Neuronal stem cell (in vitro differentiated cells): ENCODE measurements around the gene NECTIN1.

Experiments
- DNase-seq: peaks from one replicate; pipeline ENCODE4 v3.0.0-alpha.2; 2013; ENCODE audit warnings: low spot score
- H2AFZ ChIP-seq: one replicate; pipeline ENCODE4 v1.6.1; 2013; ENCODE audit warnings: mild to moderate bottlenecking, low read length, inconsistent platforms
- H2AK5ac ChIP-seq: 2 replicates; pipeline ENCODE4 v1.6.1; 2013; ENCODE audit warnings: low read depth, mild to moderate bottlenecking, inconsistent platforms, low read length, moderate library complexity, mixed read lengths
- H2BK120ac ChIP-seq: 2 replicates; pipeline ENCODE4 v1.6.1; 2013; ENCODE audit warnings: low read depth, mild to moderate bottlenecking, inconsistent platforms, low read length, moderate library complexity, mixed read lengths
- H2BK12ac ChIP-seq: one replicate; pipeline ENCODE4 v1.6.1; 2013; ENCODE audit warnings: low read length, inconsistent platforms
- H2BK15ac ChIP-seq: 2 replicates; pipeline ENCODE4 v1.6.1; 2013; ENCODE audit warnings: mild to moderate bottlenecking, low read length, inconsistent platforms, mixed read lengths
- H2BK5ac ChIP-seq: one replicate; pipeline ENCODE4 v1.6.1; 2013; ENCODE audit warnings: inconsistent platforms, mild to moderate bottlenecking, low read length, moderate library complexity
- H3K14ac ChIP-seq: one replicate; pipeline ENCODE4 v1.6.1; 2013; ENCODE audit warnings: low read length, inconsistent platforms
- H3K18ac ChIP-seq: 2 replicates; pipeline ENCODE4 v1.6.1; 2013; ENCODE audit warnings: low read length, inconsistent platforms
- H3K23ac ChIP-seq: 2 replicates; pipeline ENCODE4 v1.6.1; 2013; ENCODE audit warnings: low read depth, mild to moderate bottlenecking, mixed read lengths, low read length, inconsistent platforms; ENCODE audit not compliant: poor library complexity
- H3K27ac ChIP-seq: replicated peaks from 3 replicates; pipeline ENCODE4 v1.5.1; 2013; ENCODE audit warnings: low read length, inconsistent platforms
- H3K27me3 ChIP-seq, 3 experiments: 2 replicates each; pipeline ENCODE4 v1.6.1; 2013; ENCODE audit warnings: low read length in 3 of 3, mild to moderate bottlenecking in 2 of 3, inconsistent platforms in 1 of 3, low read depth in 1 of 3, mixed read lengths in 1 of 3, moderate library complexity in 1 of 3; ENCODE audit not compliant: control insufficient read depth in 3 of 3, insufficient read depth in 3 of 3
- H3K36me3 ChIP-seq, 2 donors: replicated peaks in 1 of 2; 2 replicates each; pipeline ENCODE4 v1.6.1; 2013; ENCODE audit warnings: low read length in 2 of 2; ENCODE audit not compliant: control insufficient read depth in 2 of 2, insufficient read depth in 2 of 2
- H3K4ac ChIP-seq: 2 replicates; pipeline ENCODE4 v1.6.1; 2013; ENCODE audit warnings: inconsistent platforms, mild to moderate bottlenecking, low read length, moderate library complexity
- H3K4me1 ChIP-seq, 2 donors: 1 replicate in 1 of 2; 2 replicates in 1 of 2; pipeline ENCODE4 v1.6.1; 2013; ENCODE audit warnings: low read length in 2 of 2, low read depth in 1 of 2; ENCODE audit not compliant: control insufficient read depth in 2 of 2, insufficient read depth in 1 of 2
- H3K4me2 ChIP-seq: one replicate; pipeline ENCODE4 v1.6.1; 2013; ENCODE audit warnings: mild to moderate bottlenecking, low read length, inconsistent platforms; ENCODE audit not compliant: insufficient read depth, poor library complexity, severe bottlenecking
- H3K4me3 ChIP-seq, 2 donors: 2 replicates each; pipeline ENCODE4 v1.5.1; 2013; ENCODE audit warnings: low read length in 2 of 2, mild to moderate bottlenecking in 2 of 2, inconsistent platforms in 1 of 2, moderate library complexity in 1 of 2
- H3K79me1 ChIP-seq: one replicate; pipeline ENCODE4 v1.6.1; 2013; ENCODE audit warnings: low read depth, mild to moderate bottlenecking, inconsistent platforms, low read length, moderate library complexity
- H3K9ac ChIP-seq: one replicate; pipeline ENCODE4 v1.6.1; 2013; ENCODE audit warnings: mild to moderate bottlenecking, low read depth, low read length, inconsistent platforms; ENCODE audit not compliant: poor library complexity
- H3K9me3 ChIP-seq, 2 donors: replicated peaks in 1 of 2; 2 replicates each; pipeline versions ENCODE3 to v1.6.1; 2013; ENCODE audit warnings: low read length in 2 of 2, mild to moderate bottlenecking in 2 of 2, inconsistent platforms in 1 of 2, low read depth in 1 of 2, mixed read lengths in 1 of 2, moderate library complexity in 1 of 2; ENCODE audit not compliant: control insufficient read depth in 2 of 2, insufficient read depth in 1 of 2
- H4K8ac ChIP-seq: one replicate; pipeline ENCODE4 v1.6.1; 2013; ENCODE audit warnings: low read depth, mild to moderate bottlenecking, inconsistent platforms, low read length, moderate library complexity
- H4K91ac ChIP-seq: one replicate; pipeline ENCODE4 v1.6.1; 2013; ENCODE audit warnings: low read length, low read depth, mild to moderate bottlenecking, inconsistent platforms; ENCODE audit not compliant: poor library complexity
- WGBS, 2 donors: extraction: QIAGEN DNeasy Blood & Tissue Kit; methylation state at CpG; one replicate each; pipeline ENCODE4 v1.1.7; 2013; ENCODE audit warnings: missing lambda C conversion rate in 2 of 2, mixed read lengths in 1 of 2; ENCODE audit not compliant: insufficient read length in 2 of 2, insufficient replicate concordance in 1 of 2; ENCODE audit errors: extremely low coverage in 2 of 2; 5-methylcytosine and 5-hydroxymethylcytosine counted together

Gene NECTIN1

DNA sequence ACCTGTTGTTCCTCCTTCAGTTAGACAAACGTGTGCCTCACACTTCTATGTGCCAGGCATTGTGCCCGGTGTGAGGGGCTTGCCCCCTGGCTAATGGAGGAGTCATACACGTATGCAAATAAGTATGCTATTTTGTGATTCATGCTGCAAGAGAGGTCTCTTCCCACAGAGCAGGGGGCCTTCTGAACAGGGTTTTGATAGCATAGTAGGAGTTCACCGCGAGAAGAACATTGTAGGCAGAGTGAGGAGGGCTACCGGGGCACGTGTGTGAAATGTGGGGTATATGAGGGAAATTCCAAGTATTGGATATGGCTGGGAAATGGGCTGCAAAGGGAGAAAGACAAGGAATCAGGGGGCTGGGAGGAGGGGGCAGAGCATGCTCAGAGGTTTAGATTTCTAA, 84.5 kb downstream of the NECTIN1 start:
- no peak overlapping the region for H3K23ac ChIP-seq
- H3K18ac ChIP-seq, result no peak overlapping the region
- no peak overlapping the region for H3K4me3 ChIP-seq
- H3K79me1 ChIP-seq, result no peaks in the 10 kb centered on the region
- no peak overlapping the region for H2BK120ac ChIP-seq
- H2BK12ac ChIP-seq, result no peak overlapping the region
- no CpG with 5 or more reads among the region's 7 CpGs for WGBS, 2 donors
- H4K91ac ChIP-seq, result peak overlapping the region; percentile 58
- H3K27ac ChIP-seq, result no peak overlapping the region
- H3K4me2 ChIP-seq, result no peak overlapping the region
- H2AFZ ChIP-seq, result no peak overlapping the region
- no peaks in the 10 kb centered on the region for H3K36me3 ChIP-seq
- H2BK15ac ChIP-seq, result no peak overlapping the region
- H3K9me3 ChIP-seq, result no peaks in the 10 kb centered on the region
- no peak overlapping the region for H2BK5ac ChIP-seq
- DNase-seq, result no peak
- H3K4ac ChIP-seq, result no peak overlapping the region
- H2AK5ac ChIP-seq, result peak overlapping the region; percentile 60
- peak overlapping the region; percentile 53 for H3K9ac ChIP-seq
- no peak overlapping the region for H3K14ac ChIP-seq
- peaks cover 0 to 41% (median 0%) of the 10 kb centered on the region in 3 experiments for H3K27me3 ChIP-seq
- peaks cover 0 to 11% of the 10 kb centered on the region in 2 donors for H3K4me1 ChIP-seq
- H4K8ac ChIP-seq, result peak overlapping the region; percentile 19

DNA sequence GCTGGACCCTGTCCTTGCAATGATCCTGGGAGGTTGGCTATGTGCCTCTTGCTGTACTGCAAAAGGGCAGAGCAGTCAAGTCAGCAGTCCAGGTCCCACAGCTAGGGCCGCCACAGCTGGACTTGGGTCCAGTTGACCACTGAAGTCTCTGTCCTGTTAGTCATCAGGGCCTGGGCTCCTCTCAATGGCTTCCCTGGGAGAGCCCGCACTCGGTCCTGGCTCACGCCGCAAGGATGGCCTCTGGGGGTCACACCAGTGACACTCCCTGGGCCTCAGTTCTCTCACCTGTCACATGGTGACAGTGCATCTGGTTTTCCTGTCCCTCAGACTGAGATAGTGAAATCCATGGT, 85.1 kb downstream of the NECTIN1 start:
- Histone ChIP-seq H3K23ac (no peak overlapping the region), H3K4ac (no peak overlapping the region), H4K91ac (no peak overlapping the region), H3K36me3 (no peaks in the 10 kb centered on the region), H2BK12ac (no peak overlapping the region), H3K4me1 (peaks cover 0 to 11% of the 10 kb centered on the region in 2 donors), H3K27me3 (peaks cover 0 to 45% (median 0%) of the 10 kb centered on the region in 3 experiments), H2BK15ac (peak overlapping the region; percentile 38), H3K9ac (peak overlapping the region; percentile 9), H3K14ac (no peak overlapping the region), H3K79me1 (no peaks in the 10 kb centered on the region), H2BK120ac (peak overlapping the region; percentile 22), H2BK5ac (no peak overlapping the region), H3K4me2 (no peak overlapping the region), H4K8ac (no peak overlapping the region), H2AFZ (no peak overlapping the region), H3K9me3 (no peaks in the 10 kb centered on the region), H3K4me3 (no peak overlapping the region), H3K27ac (no peak overlapping the region), H2AK5ac (peak overlapping the region; percentile 60), H3K18ac (no peak overlapping the region)
- DNase-seq, result no peak
- no CpG with 5 or more reads among the region's 5 CpGs for WGBS, 2 donors

DNA sequence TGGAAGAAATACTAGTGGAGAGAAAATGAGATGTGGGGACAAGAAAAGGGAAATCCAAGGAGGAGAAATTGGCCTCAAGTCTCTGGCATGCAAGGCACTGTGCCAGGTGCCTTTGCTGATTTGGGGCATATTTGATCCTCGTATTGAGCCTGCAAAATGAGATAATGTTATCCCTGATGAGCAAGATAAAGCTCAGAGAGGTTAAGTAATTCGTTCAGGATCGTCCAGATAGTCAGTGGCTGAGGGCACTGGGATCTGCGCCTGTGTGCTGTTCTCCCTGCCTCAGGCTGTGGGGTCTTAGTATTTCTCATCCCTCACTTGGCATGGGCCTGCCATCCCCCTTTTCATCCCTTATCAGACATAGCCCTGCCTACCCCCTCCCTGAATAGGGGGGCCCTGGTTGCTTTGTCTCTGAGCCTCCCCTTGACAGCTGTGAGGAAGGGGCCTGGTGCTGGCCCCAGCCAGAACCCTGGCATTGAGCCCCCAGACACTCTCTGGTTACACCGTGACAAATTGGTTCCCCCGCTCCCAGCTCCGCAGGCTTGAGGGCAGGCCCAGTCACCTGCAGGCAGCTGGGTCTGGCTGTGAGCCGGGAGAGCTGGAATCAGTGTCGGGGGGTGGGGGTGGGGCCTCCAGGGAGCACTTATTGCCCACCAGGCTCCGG, 85.7 kb downstream of the NECTIN1 start:
- no peak for DNase-seq
- no peak overlapping the region for H3K27ac ChIP-seq
- H2AFZ ChIP-seq, result no peak overlapping the region
- no CpG with 5 or more reads among the region's 10 CpGs for WGBS, 2 donors
- H2AK5ac ChIP-seq, result peak overlapping the region; percentile 29
- H2BK12ac ChIP-seq, result no peak overlapping the region
- H3K4me1 ChIP-seq, result peaks cover 0 to 11% of the 10 kb centered on the region in 2 donors
- no peak overlapping the region for H3K4ac ChIP-seq
- no peak overlapping the region for H4K8ac ChIP-seq
- H2BK15ac ChIP-seq, result no peak overlapping the region
- peak overlapping the region; percentile 9 for H3K9ac ChIP-seq
- no peaks in the 10 kb centered on the region for H3K36me3 ChIP-seq
- H3K4me2 ChIP-seq, result no peak overlapping the region
- H3K23ac ChIP-seq, result no peak overlapping the region
- H3K14ac ChIP-seq, result no peak overlapping the region
- H3K27me3 ChIP-seq, result peaks cover 0 to 45% (median 0%) of the 10 kb centered on the region in 3 experiments
- peak overlapping the region; percentile 22 for H2BK120ac ChIP-seq
- H3K18ac ChIP-seq, result no peak overlapping the region
- no peak overlapping the region for H3K4me3 ChIP-seq
- H4K91ac ChIP-seq, result no peak overlapping the region
- H3K9me3 ChIP-seq, result no peaks in the 10 kb centered on the region
- H2BK5ac ChIP-seq, result no peak overlapping the region
- no peaks in the 10 kb centered on the region for H3K79me1 ChIP-seq

DNA sequence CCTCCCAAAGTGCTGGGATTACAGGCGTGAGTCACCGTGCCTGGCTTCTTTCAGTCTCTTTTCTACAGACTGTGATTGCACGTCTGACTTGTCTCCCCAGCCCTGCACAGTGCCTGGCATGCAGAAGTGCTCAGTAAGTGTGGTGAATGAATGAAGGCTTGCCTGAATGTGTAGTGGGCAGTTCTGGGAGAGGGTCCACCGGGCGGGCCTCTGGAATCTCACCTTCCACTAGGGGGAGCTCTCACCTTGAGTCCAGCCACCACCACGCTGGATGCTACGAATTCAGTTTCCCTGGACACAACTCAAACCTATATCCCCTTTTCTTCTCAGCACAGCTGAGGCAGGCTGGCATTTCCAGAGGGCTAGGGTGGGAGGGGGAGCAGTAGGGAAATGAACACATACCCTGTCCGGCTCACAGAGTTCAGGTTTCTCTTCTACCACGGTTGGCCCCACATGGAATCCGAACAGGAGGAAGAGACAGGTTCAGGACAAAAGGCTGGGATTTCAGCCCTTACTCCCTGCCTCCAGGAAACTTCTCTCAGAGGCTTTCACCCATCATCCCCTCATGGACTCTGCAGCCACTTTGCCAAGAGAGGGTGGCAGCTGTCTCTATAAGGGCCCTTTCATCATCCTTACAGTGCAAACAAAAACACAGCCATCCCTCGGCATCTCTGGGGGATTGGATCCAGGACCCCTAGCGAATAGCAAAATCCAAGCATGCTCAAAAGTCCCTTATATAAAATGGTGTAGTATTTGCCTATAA, 86.8 kb downstream of the NECTIN1 start:
- H2AK5ac ChIP-seq, result no peak overlapping the region
- peaks cover 0 to 8% of the 10 kb centered on the region in 2 donors for H3K4me1 ChIP-seq
- no peak overlapping the region for H2BK15ac ChIP-seq
- H3K23ac ChIP-seq, result no peak overlapping the region
- no peak overlapping the region for H2BK5ac ChIP-seq
- WGBS, 2 donors, result no CpG with 5 or more reads among the region's 12 CpGs
- H2AFZ ChIP-seq, result no peak overlapping the region
- no peak overlapping the region for H3K4ac ChIP-seq
- no peak overlapping the region for H4K91ac ChIP-seq
- no peak overlapping the region for H3K4me3 ChIP-seq
- H3K18ac ChIP-seq, result no peak overlapping the region
- no peak overlapping the region for H3K9ac ChIP-seq
- no peak overlapping the region for H4K8ac ChIP-seq
- H3K36me3 ChIP-seq, result no peaks in the 10 kb centered on the region
- no peaks in the 10 kb centered on the region for H3K9me3 ChIP-seq
- H3K27me3 ChIP-seq, result peaks cover 0 to 45% (median 2%) of the 10 kb centered on the region in 3 experiments
- no peak overlapping the region for H3K27ac ChIP-seq
- H3K14ac ChIP-seq, result no peak overlapping the region
- H2BK12ac ChIP-seq, result no peak overlapping the region
- no peak overlapping the region for H3K4me2 ChIP-seq
- H3K79me1 ChIP-seq, result no peaks in the 10 kb centered on the region
- DNase-seq, result no peak
- H2BK120ac ChIP-seq, result no peak overlapping the region
